OCI-LY7 (cell line): ENCODE results near the gene SPRTN.

Experiments used
- EZH2phosphoT487 ChIP-seq: fragments of 200-600 bp; sonication (generic); IDR thresholded peaks from 2 replicates; pipeline ENCODE4 v1.6.1; 2018; ENCODE audit warnings: low read depth, borderline replicate concordance, mild to moderate bottlenecking, mixed run types, antibody characterized with exemption, low read length, moderate library complexity, mixed read lengths
- TF ChIP-seq, protein P1 (sequence below): fragments of 200-600 bp; sonication (generic); conservative IDR thresholded peaks from 2 replicates; pipeline ENCODE4 v1.5.1; 2014; ENCODE audit warnings: mild to moderate bottlenecking, antibody characterized with exemption, low read length, moderate library complexity, mixed read lengths

DNA sequence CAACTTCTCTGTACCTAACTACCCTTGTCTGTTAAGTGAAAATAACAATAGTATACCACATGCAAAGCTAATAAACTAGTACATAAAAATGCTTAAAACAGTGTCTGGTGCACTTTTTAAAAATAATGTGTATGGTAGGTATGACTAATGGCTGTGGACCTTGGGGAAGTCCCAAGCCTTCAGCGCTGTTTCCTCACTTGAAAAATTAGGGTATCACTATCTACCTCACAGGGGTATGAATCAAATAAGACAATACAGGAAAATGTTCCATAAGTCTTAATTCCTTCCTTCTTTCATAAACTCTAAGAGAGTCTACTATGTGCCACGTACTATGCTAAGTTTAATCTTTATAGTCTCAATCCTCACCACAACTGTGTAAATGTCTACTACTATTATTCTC, 52.0 kb downstream of the SPRTN start:
- TF ChIP-seq, protein P1, sequence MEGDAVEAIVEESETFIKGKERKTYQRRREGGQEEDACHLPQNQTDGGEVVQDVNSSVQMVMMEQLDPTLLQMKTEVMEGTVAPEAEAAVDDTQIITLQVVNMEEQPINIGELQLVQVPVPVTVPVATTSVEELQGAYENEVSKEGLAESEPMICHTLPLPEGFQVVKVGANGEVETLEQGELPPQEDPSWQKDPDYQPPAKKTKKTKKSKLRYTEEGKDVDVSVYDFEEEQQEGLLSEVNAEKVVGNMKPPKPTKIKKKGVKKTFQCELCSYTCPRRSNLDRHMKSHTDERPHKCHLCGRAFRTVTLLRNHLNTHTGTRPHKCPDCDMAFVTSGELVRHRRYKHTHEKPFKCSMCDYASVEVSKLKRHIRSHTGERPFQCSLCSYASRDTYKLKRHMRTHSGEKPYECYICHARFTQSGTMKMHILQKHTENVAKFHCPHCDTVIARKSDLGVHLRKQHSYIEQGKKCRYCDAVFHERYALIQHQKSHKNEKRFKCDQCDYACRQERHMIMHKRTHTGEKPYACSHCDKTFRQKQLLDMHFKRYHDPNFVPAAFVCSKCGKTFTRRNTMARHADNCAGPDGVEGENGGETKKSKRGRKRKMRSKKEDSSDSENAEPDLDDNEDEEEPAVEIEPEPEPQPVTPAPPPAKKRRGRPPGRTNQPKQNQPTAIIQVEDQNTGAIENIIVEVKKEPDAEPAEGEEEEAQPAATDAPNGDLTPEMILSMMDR = no peak
- no peak for TF ChIP-seq EZH2phosphoT487
